GM12891 (cell line): ENCODE results near the gene GARIN1A.

ENCODE experiments used
- PAX5 ChIP-seq: IDR thresholded peaks from 2 replicates; pipeline ENCODE4 v1.6.1; 2011; ENCODE audit warnings: low read length, moderate library complexity, mild to moderate bottlenecking; ENCODE audit not compliant: insufficient read depth, severe bottlenecking
- POLR2A ChIP-seq: IDR thresholded peaks from 2 replicates; pipeline ENCODE4 v1.6.1; 2011; ENCODE audit warnings: low read depth, low read length, control low read depth
- POLR2AphosphoS5 ChIP-seq: IDR thresholded peaks from 2 replicates; pipeline ENCODE4 v1.6.1; 2011; ENCODE audit warnings: low read depth, low read length, control low read depth

GRCh38 chr7:128699895-128700294 is 27.8 kb downstream of the GARIN1A start:
- TF ChIP-seq POLR2AphosphoS5 = no peak
- TF ChIP-seq PAX5 = no peak
- no peak for TF ChIP-seq POLR2A
